GM18858 (cell line): ENCODE results near the gene CDHR5.
"Not testable (repeated sequence)": the region's sequence is repeated elsewhere in the genome, so short reads cannot be mapped to it uniquely, and the experiment has no call there.

Source experiments
- ATAC-seq: cut with Tn5 transposase; IDR thresholded peaks from one replicate; pipeline ENCODE4 v1.9.1; 2021; ENCODE audit not compliant: unreplicated experiment

Gene CDHR5

GRCh38 chr11:589798-590197 is 35.0 kb downstream of the CDHR5 start:
- ATAC-seq: no peak

GRCh38 chr11:587978-588380 is 36.8 kb downstream of the CDHR5 start:
- no peak for ATAC-seq

- no peak for ATAC-seq
Observed at GRCh38 chr11:587546-587945, 37.2 kb downstream of the CDHR5 start.

GRCh38 chr11:586376-587316 is 38.1 kb downstream of the CDHR5 start:
- no peak for ATAC-seq

- ATAC-seq: no peak
Observed at GRCh38 chr11:584287-584686, 40.5 kb downstream of the CDHR5 start.

- ATAC-seq: no peak
Observed at GRCh38 chr11:581752-582151, 43.0 kb downstream of the CDHR5 start.

GRCh38 chr11:581342-581741 is 43.4 kb downstream of the CDHR5 start:
- ATAC-seq: no peak

- no peak for ATAC-seq
Observed at GRCh38 chr11:579830-580601, 44.7 kb downstream of the CDHR5 start.

- no peak for ATAC-seq
Observed at GRCh38 chr11:578276-579035, 46.3 kb downstream of the CDHR5 start.

- ATAC-seq: no peak
Observed at GRCh38 chr11:577611-577894, 47.2 kb downstream of the CDHR5 start.

- no peak for ATAC-seq
Observed at GRCh38 chr11:576811-577610, 47.7 kb downstream of the CDHR5 start.

GRCh38 chr11:575996-576768 is 48.6 kb downstream of the CDHR5 start, which contains the start of gene PHRF1:
Gene PHRF1 (plus strand): TSS chr11:576470. CDS start chr11:581513, 5,043 bp downstream.
- ATAC-seq: peak; percentile 77

GRCh38 chr11:575313-575995 is 49.3 kb downstream of the CDHR5 start:
- peak; percentile 23 for ATAC-seq

GRCh38 chr11:574632-575312 is 50.0 kb downstream of the CDHR5 start:
- ATAC-seq: no peak

GRCh38 chr11:574031-574570 is 50.7 kb downstream of the CDHR5 start:
- not testable (repeated sequence) for ATAC-seq

GRCh38 chr11:573146-573759 is 51.5 kb downstream of the CDHR5 start:
- ATAC-seq: no peak

GRCh38 chr11:571802-572185 is 53.0 kb downstream of the CDHR5 start:
- no peak for ATAC-seq
